HepG2 (cell line): ENCODE data around the gene CRK. TPM values are rescaled to one million over a fixed set of nuclear protein-coding genes. Genes with fewer than 3 reads are reported as not detected.

Source experiments
- CEBPG ChIP-seq: IDR thresholded peaks from 2 replicates; pipeline ENCODE4 v1.6.1; 2016
- FOXM1 ChIP-seq: sonication (generic); formaldehyde crosslinking; IDR thresholded peaks from 2 replicates; pipeline ENCODE4 v1.5.0; 2020; ENCODE audit warnings: missing genetic modification reagents
- HNF1A ChIP-seq, 2 experiments: sonication (generic) in 1 of 2; formaldehyde crosslinking in 1 of 2; IDR thresholded peaks; 2 replicates each; pipeline versions ENCODE4 v1.4.0 to v1.6.1; 2016 to 2020; ENCODE audit warnings: borderline replicate concordance in 1 of 2, low read depth in 1 of 2, mild to moderate bottlenecking in 1 of 2, missing genetic modification reagents in 1 of 2
- IRX3 ChIP-seq: sonication (generic); formaldehyde crosslinking; IDR thresholded peaks from 2 replicates; pipeline ENCODE4 v1.8.1; 2023; ENCODE audit warnings: mild to moderate bottlenecking, low read depth, missing genetic modification reagents, borderline replicate concordance
- KDM5B ChIP-seq: sonication (generic); formaldehyde crosslinking; IDR thresholded peaks from 2 replicates; pipeline ENCODE4 v1.4.0; 2020; ENCODE audit warnings: missing genetic modification reagents, mild to moderate bottlenecking, borderline replicate concordance
- KDM6A ChIP-seq: IDR thresholded peaks from 2 replicates; pipeline ENCODE4 v1.6.1; 2016; ENCODE audit warnings: low read depth
- MXD3 ChIP-seq: IDR thresholded peaks from 2 replicates; pipeline ENCODE4 v1.6.1; 2016; ENCODE audit warnings: mild to moderate bottlenecking, missing biosample characterization, missing genetic modification reagents
- NFKB2 ChIP-seq: sonication (generic); formaldehyde crosslinking; IDR thresholded peaks from 2 replicates; pipeline ENCODE4 v1.4.0; 2020; ENCODE audit warnings: missing genetic modification reagents, borderline replicate concordance
- PHF5A ChIP-seq: IDR thresholded peaks from one replicate; pipeline ENCODE4 v1.6.1; 2018; ENCODE audit warnings: low read depth, missing genetic modification reagents; ENCODE audit not compliant: unreplicated experiment
- SAFB2 ChIP-seq: sonication (generic); formaldehyde crosslinking; IDR thresholded peaks from 2 replicates; pipeline ENCODE4 v1.5.1; 2020; ENCODE audit warnings: missing genetic modification reagents, low read depth, mild to moderate bottlenecking, borderline replicate concordance
- SIN3B ChIP-seq: fragments of 150-350 bp; IDR thresholded peaks from 2 replicates; pipeline ENCODE4 v1.6.1; 2014; ENCODE audit warnings: low read length
- ZBTB46 ChIP-seq: sonication (generic); formaldehyde crosslinking; IDR thresholded peaks from 2 replicates; pipeline ENCODE4 v1.4.0; 2020; ENCODE audit warnings: mild to moderate bottlenecking, missing genetic modification reagents, borderline replicate concordance
- ZBTB8A ChIP-seq: sonication (generic); formaldehyde crosslinking; IDR thresholded peaks from 2 replicates; pipeline ENCODE4 v1.4.0; 2020; ENCODE audit warnings: mild to moderate bottlenecking, low read depth, missing genetic modification reagents, borderline replicate concordance
- ZKSCAN1 ChIP-seq: fragments of 150-350 bp; IDR thresholded peaks from 2 replicates; pipeline ENCODE4 v1.6.1; 2014; ENCODE audit warnings: low read length
- ZKSCAN5 ChIP-seq: sonication (generic); formaldehyde crosslinking; IDR thresholded peaks from 2 replicates; pipeline ENCODE4 v1.5.1; 2020; ENCODE audit warnings: mild to moderate bottlenecking, missing genetic modification reagents
- ZNF10 ChIP-seq: sonication (generic); formaldehyde crosslinking; IDR thresholded peaks from 2 replicates; pipeline ENCODE4 v1.4.0; 2020; ENCODE audit warnings: mild to moderate bottlenecking, low read depth, missing genetic modification reagents, borderline replicate concordance
- ZNF121 ChIP-seq: sonication (generic); formaldehyde crosslinking; IDR thresholded peaks from 2 replicates; pipeline ENCODE4 v1.5.0; 2020; ENCODE audit warnings: mild to moderate bottlenecking, missing genetic modification reagents
- ZNF20 ChIP-seq: sonication (generic); formaldehyde crosslinking; IDR thresholded peaks from 2 replicates; pipeline ENCODE4 v1.4.0; 2020; ENCODE audit warnings: mild to moderate bottlenecking, moderate library complexity, missing genetic modification reagents
- ZNF230 ChIP-seq: sonication (generic); formaldehyde crosslinking; IDR thresholded peaks from 2 replicates; pipeline ENCODE4 v1.4.0; 2020; ENCODE audit warnings: mild to moderate bottlenecking, missing genetic modification reagents
- ZNF354B ChIP-seq: sonication (generic); formaldehyde crosslinking; IDR thresholded peaks from 2 replicates; pipeline ENCODE4 v1.8.0; 2022; ENCODE audit warnings: mild to moderate bottlenecking, missing genetic modification reagents
- ZNF576 ChIP-seq: sonication (generic); formaldehyde crosslinking; IDR thresholded peaks from 2 replicates; pipeline ENCODE4 v1.4.0; 2020; ENCODE audit warnings: mild to moderate bottlenecking, missing genetic modification reagents
- ZNF766 ChIP-seq: sonication (generic); formaldehyde crosslinking; IDR thresholded peaks from 2 replicates; pipeline ENCODE4 v1.5.0; 2020; ENCODE audit warnings: missing genetic modification reagents, borderline replicate concordance
- polyA plus RNA-seq, 8 experiments: library from polyadenylated mRNA; depleted of rRNA in 3 of 8; stranded (reverse) in 7 of 8; unstranded in 1 of 8; fragments of >200 nt; fragmentation: Illumina TruSeq in 4 of 8; extraction: Trizol in 4 of 8; gene quantifications; 2 replicates each; pipeline versions ENCODE4 v1.2.1 to v1.2.3, GENCODE V29; 2011 to 2016; ENCODE audit warnings: low read depth in 4 of 8, missing spikeins in 1 of 8, mixed read lengths in 1 of 8; ENCODE audit not compliant: insufficient read depth in 1 of 8
- total RNA-seq, 5 experiments: library from RNA; depleted of rRNA; stranded (reverse); fragments of >200 nt; fragmentation: Illumina TruSeq; extraction: Trizol; gene quantifications; 2 replicates each; pipeline ENCODE4 v1.2.3, GENCODE V29; 2016; ENCODE audit warnings: low read depth in 1 of 5

CRK gene
- total and polyA plus RNA-seq, 2 of the 13 experiments (the other 11 are each of a cell fraction or from before 2014, with no cell fraction given): 47.4 to 54.2 TPM

- TF ChIP-seq ZNF230 (CRISPR knock-in tag) (0 out of 2 replicates have a peak, but pooled peaks have one; percentile 58), ZNF10 (CRISPR knock-in tag) (no peak), KDM6A (no peak), ZKSCAN1 (no peak), ZNF121 (CRISPR knock-in tag) (no peak), ZBTB46 (no peak), ZNF20 (CRISPR knock-in tag) (no peak), ZNF766 (CRISPR knock-in tag) (peak; percentile 36; the same call in 1 of the 2 replicates), ZBTB8A (CRISPR knock-in tag) (no peak), ZKSCAN5 (CRISPR knock-in tag) (0 out of 2 replicates have a peak, but pooled peaks have one; percentile 37), MXD3 (CRISPR knock-in tag) (0 out of 2 replicates have a peak, but pooled peaks have one; percentile 59), SIN3B (no peak), ZNF576 (CRISPR knock-in tag) (0 out of 2 replicates have a peak, but pooled peaks have one; percentile 60), SAFB2 (peak; percentile 90; the same call in 1 of the 2 replicates), KDM5B (CRISPR knock-in tag) (0 out of 2 replicates have a peak, but pooled peaks have one; percentile 34), FOXM1 (CRISPR knock-in tag) (no peak), PHF5A (no peak), ZNF354B (no peak), HNF1A (IDR thresholded peaks at IDR 0.05; ENCODE audit: low read depth) (no peak), HNF1A (CRISPR knock-in tag; IDR thresholded peaks at IDR 0.05; ENCODE audit: borderline replicate concordance) (no peak), IRX3 (CRISPR knock-in tag) (no peak), CEBPG (CRISPR knock-in tag) (no peak), NFKB2 (CRISPR knock-in tag) (peak; percentile 43; the same call in 1 of the 2 replicates)
Observed at GRCh38 chr17:1399679-1400512, 56.1 kb downstream of the CRK start, which contains the start of gene YWHAE (continued).
